ENCODE results near the gene SCAPER.
"Not testable (repeated sequence)": the region's sequence is repeated elsewhere in the genome, so short reads cannot be mapped to it uniquely, and the experiment has no call there.

GRCh38 chr15:76510663-76511062, 394.5 kb downstream of the SCAPER start:
- not testable (repeated sequence) for TF ChIP-seq CTCF (IDR thresholded peaks at IDR 0.05; ENCODE audit: insufficient read depth, low read length); GABPA (IDR thresholded peaks at IDR 0.05; ENCODE audit: low read depth)

All from HL-60 (cell line).